ENCODE data around the gene SLC9A3. TPM values are rescaled to one million over a fixed set of nuclear protein-coding genes. Genes with fewer than 3 reads are reported as not detected.

SLC9A3 gene
- total RNA-seq, 1 donor from 2014 or later, result 1.1 TPM

- no peak for DNase-seq
- Histone ChIP-seq H3K9me3 (no peaks in the 10 kb centered on the region), H3K27me3 (ENCODE audit: low read depth) (no peaks in the 10 kb centered on the region), H3K4me1 (peaks cover 19% of the 10 kb centered on the region), H3K27ac (no peak overlapping the region), H3K36me3 (no peaks in the 10 kb centered on the region), H3K4me3 (no peak overlapping the region)
- no peak for TF ChIP-seq CTCF (IDR thresholded peaks at IDR 0.05)
- intact Hi-C loops (cut with DNase I), result no loop called here
- no peak for ATAC-seq
Measured at GRCh38 chr5:439636-440035, 84.6 kb downstream of the SLC9A3 start.

- Histone ChIP-seq H3K36me3 (no peaks in the 10 kb centered on the region), H3K4me3 (no peak overlapping the region), H3K27ac (no peak overlapping the region), H3K4me1 (peaks cover 15% of the 10 kb centered on the region), H3K27me3 (ENCODE audit: low read depth) (no peaks in the 10 kb centered on the region), H3K9me3 (no peaks in the 10 kb centered on the region)
- ATAC-seq (no peak), DNase-seq (no peak)
- TF ChIP-seq CTCF (IDR thresholded peaks at IDR 0.05), result no peak
- intact Hi-C loops (cut with DNase I), result no loop called here
Measured at GRCh38 chr5:439181-439580, 85.1 kb downstream of the SLC9A3 start.

GRCh38 chr5:438481-438981, 85.7 kb downstream of the SLC9A3 start:
- DNase-seq, result no peak
- Histone ChIP-seq H3K27me3 (ENCODE audit: low read depth) (no peaks in the 10 kb centered on the region), H3K36me3 (no peaks in the 10 kb centered on the region), H3K27ac (no peak overlapping the region), H3K4me1 (peaks cover 8% of the 10 kb centered on the region), H3K4me3 (no peak overlapping the region), H3K9me3 (no peaks in the 10 kb centered on the region)
- intact Hi-C loops (cut with DNase I), result no loop called here
- TF ChIP-seq CTCF (IDR thresholded peaks at IDR 0.05), result no peak
- no peak for ATAC-seq

GRCh38 chr5:437281-437771, 86.9 kb downstream of the SLC9A3 start:
- H3K4me3 ChIP-seq, result no peak overlapping the region
- no peaks in the 10 kb centered on the region for H3K27me3 ChIP-seq (ENCODE audit: low read depth)
- no peak for DNase-seq
- no peaks in the 10 kb centered on the region for H3K9me3 ChIP-seq
- no peak for ATAC-seq
- intact Hi-C loops (cut with DNase I), result no loop called here
- TF ChIP-seq CTCF (IDR thresholded peaks at IDR 0.05), result no peak
- H3K27ac ChIP-seq, result no peak overlapping the region
- H3K36me3 ChIP-seq, result no peaks in the 10 kb centered on the region
- peaks cover 5% of the 10 kb centered on the region for H3K4me1 ChIP-seq

GRCh38 chr5:436641-436975, 87.6 kb downstream of the SLC9A3 start:
- TF ChIP-seq CTCF (IDR thresholded peaks at IDR 0.05), result no peak
- Histone ChIP-seq H3K4me1 (no peaks in the 10 kb centered on the region), H3K27ac (no peak overlapping the region), H3K9me3 (no peaks in the 10 kb centered on the region), H3K36me3 (no peaks in the 10 kb centered on the region), H3K27me3 (ENCODE audit: low read depth) (no peaks in the 10 kb centered on the region), H3K4me3 (no peak overlapping the region)
- ATAC-seq (no peak), DNase-seq (no peak)
- intact Hi-C loops (cut with DNase I), result no loop called here

All from lower lobe of right lung (tissue), 2 donors.